HepG2 (cell line): ENCODE measurements around the gene KIAA1328.

Experiments used
- CTCF ChIP-seq: sonication (generic); formaldehyde crosslinking; IDR thresholded peaks from 2 replicates; pipeline ENCODE4 v1.5.0; 2020; ENCODE audit warnings: mild to moderate bottlenecking, missing genetic modification reagents, moderate library complexity
- HNRNPLL ChIP-seq: fragments of 200-400 bp; formaldehyde crosslinking; IDR thresholded peaks from 2 replicates; pipeline ENCODE4 v1.6.1; 2017; ENCODE audit warnings: mild to moderate bottlenecking, low read depth, low read length; ENCODE audit not compliant: poor library complexity, severe bottlenecking
- RFX5 ChIP-seq: IDR thresholded peaks from 2 replicates; pipeline ENCODE4 v1.6.1; 2011; ENCODE audit warnings: low read depth, low read length, improper control_type of control experiment
- ZBTB43 ChIP-seq: sonication (generic); formaldehyde crosslinking; conservative IDR thresholded peaks from 2 replicates; pipeline ENCODE4 v1.4.0; 2020; ENCODE audit warnings: missing genetic modification reagents
- ZNF777 ChIP-seq: sonication (generic); formaldehyde crosslinking; IDR thresholded peaks from 2 replicates; pipeline ENCODE4 v1.4.0; 2020; ENCODE audit warnings: missing genetic modification reagents

- no peak for TF ChIP-seq RFX5
- TF ChIP-seq CTCF (CRISPR knock-in tag), result peak; percentile 85
- 0 out of 2 replicates have a peak, but pooled peaks have one; percentile 66 for TF ChIP-seq ZBTB43
- peak; percentile 92 for TF ChIP-seq ZNF777
- peak; percentile 62 for TF ChIP-seq HNRNPLL
These were observed at the start of gene KIAA1328, which contains the start of gene TPGS2 for GRCh38 chr18:36828630-36829361.
